ENCODE results near the gene RTL9.

Gene RTL9

DNA sequence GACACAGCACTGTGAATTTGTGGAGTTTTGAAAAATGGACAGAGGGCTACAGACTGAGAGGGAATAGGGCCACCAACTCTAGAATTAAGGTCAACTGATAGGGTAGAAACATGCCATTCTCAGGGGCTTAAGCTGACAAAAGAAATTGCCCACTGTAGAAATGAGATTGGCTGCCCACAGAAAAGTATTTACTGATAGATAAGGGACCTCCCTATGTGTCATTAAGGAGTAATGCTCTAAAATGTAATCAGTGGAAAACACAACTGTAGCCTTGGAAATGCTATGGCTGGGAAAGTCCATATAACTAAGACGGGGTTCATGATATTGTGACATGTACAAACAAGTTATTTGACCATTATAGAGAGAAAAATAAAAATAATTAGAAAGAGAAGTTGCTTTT lies 4.6 kb downstream of the RTL9 start:
- Mint-ChIP-seq H3K27ac (no peak overlapping the region), H3K4me1 (no peaks in the 10 kb centered on the region), H3K9me3 (no peaks in the 10 kb centered on the region), H3K27me3 (ENCODE audit: low read depth) (no peaks in the 10 kb centered on the region), H3K36me3 (ENCODE audit: low read depth) (no peaks in the 10 kb centered on the region), H3K4me3 (no peak overlapping the region)
- TF ChIP-seq, protein P1, sequence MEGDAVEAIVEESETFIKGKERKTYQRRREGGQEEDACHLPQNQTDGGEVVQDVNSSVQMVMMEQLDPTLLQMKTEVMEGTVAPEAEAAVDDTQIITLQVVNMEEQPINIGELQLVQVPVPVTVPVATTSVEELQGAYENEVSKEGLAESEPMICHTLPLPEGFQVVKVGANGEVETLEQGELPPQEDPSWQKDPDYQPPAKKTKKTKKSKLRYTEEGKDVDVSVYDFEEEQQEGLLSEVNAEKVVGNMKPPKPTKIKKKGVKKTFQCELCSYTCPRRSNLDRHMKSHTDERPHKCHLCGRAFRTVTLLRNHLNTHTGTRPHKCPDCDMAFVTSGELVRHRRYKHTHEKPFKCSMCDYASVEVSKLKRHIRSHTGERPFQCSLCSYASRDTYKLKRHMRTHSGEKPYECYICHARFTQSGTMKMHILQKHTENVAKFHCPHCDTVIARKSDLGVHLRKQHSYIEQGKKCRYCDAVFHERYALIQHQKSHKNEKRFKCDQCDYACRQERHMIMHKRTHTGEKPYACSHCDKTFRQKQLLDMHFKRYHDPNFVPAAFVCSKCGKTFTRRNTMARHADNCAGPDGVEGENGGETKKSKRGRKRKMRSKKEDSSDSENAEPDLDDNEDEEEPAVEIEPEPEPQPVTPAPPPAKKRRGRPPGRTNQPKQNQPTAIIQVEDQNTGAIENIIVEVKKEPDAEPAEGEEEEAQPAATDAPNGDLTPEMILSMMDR (IDR thresholded peaks at IDR 0.05; ENCODE audit: unreplicated experiment in 3 of 3), result no peak

DNA sequence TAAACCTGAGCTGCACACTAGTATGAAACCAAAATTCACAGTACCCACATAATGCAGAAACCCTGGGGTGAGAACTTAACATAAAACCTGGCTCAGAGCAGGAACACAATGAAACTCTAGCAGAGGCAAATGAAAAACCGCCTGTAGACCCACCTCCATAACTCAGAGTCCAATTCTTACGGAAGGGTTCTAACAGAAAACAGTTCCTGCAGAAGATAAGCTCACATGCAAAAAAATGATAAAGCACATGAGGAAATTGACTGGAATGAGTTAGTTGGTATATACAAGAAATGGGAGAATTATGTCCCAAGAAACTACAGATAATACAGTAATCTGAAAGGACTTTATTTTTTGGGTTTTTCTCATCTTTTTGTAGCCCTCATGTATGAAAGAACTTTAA lies 14.7 kb downstream of the RTL9 start:
- no peaks in the 10 kb centered on the region for H3K27me3 Mint-ChIP-seq (ENCODE audit: low read depth)
- TF ChIP-seq, protein P1 (IDR thresholded peaks at IDR 0.05; ENCODE audit: unreplicated experiment in 3 of 3), result no peak
- H3K9me3 Mint-ChIP-seq, result no peaks in the 10 kb centered on the region
- no peak overlapping the region for H3K27ac Mint-ChIP-seq
- no peak overlapping the region for H3K4me3 Mint-ChIP-seq
- no peaks in the 10 kb centered on the region for H3K4me1 Mint-ChIP-seq
- no peaks in the 10 kb centered on the region for H3K36me3 Mint-ChIP-seq (ENCODE audit: low read depth)

DNA sequence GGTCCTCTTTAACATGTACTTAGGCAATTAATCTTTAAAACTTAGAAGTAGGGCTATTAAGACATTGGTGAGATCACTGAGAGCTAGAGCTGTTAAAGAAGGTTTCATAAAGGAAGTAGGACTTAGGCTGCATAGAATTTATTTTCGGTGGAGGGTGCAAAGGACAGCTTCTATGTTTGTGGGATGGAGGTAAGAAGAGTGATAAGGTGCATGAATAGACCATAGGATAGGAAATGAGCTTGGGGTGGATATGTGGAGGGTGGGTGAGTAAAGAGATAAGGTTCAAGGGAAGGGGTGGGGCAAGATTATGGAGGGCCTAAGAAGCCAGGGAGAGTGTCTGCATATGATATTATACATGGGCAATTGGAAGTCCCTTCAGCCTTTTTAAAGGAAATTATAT lies 15.9 kb downstream of the RTL9 start:
- no peaks in the 10 kb centered on the region for H3K4me1 Mint-ChIP-seq
- no peaks in the 10 kb centered on the region for H3K9me3 Mint-ChIP-seq
- TF ChIP-seq, protein P1 (IDR thresholded peaks at IDR 0.05; ENCODE audit: unreplicated experiment in 3 of 3), result no peak
- no peak overlapping the region for H3K27ac Mint-ChIP-seq
- H3K36me3 Mint-ChIP-seq (ENCODE audit: low read depth), result no peaks in the 10 kb centered on the region
- no peaks in the 10 kb centered on the region for H3K27me3 Mint-ChIP-seq (ENCODE audit: low read depth)
- H3K4me3 Mint-ChIP-seq, result no peak overlapping the region

DNA sequence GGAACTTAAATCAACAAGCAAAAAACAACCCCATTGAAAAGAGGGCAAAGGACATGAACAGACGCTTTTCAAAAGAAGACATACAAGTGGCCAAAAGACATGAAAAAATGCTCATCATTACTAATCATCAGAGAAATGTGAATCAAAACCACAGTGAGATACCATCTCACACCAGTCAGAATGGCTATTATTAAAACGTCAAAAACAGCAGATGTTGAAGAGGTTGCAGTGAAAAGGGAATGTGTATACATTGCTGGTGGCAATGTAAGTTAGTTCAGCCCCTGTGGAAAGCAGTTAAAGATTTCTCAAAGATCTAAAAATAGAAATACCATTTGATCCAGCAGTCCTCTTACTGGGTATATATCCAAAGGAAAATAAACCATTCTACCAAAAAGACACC lies 22.6 kb downstream of the RTL9 start:
- H3K9me3 Mint-ChIP-seq, result no peaks in the 10 kb centered on the region
- no peak overlapping the region for H3K4me3 Mint-ChIP-seq
- H3K36me3 Mint-ChIP-seq (ENCODE audit: low read depth), result no peaks in the 10 kb centered on the region
- TF ChIP-seq, protein P1 (IDR thresholded peaks at IDR 0.05; ENCODE audit: unreplicated experiment in 3 of 3), result no peak
- no peaks in the 10 kb centered on the region for H3K27me3 Mint-ChIP-seq (ENCODE audit: low read depth)
- no peak overlapping the region for H3K27ac Mint-ChIP-seq
- H3K4me1 Mint-ChIP-seq, result peaks cover 5% of the 10 kb centered on the region

DNA sequence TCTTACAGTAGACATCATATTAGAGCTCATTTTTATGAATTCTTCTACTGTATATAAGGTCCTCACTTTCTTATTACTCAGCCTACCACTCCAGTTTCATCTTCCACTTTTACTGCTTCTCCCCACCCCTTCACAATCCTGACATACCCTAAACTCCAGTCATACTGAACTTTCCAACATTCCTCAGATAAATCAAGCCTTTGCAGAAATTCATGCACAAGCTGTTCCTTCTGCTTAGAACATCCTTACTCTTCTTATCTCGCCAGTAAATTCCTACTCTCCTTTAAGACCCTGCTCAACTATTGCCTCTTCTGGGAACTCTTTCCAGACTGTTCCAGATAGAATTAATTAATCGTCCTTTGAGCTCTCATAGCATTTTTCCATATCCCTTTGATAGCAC lies 24.8 kb downstream of the RTL9 start:
- TF ChIP-seq, protein P1 (IDR thresholded peaks at IDR 0.05; ENCODE audit: unreplicated experiment in 3 of 3), result no peak
- no peaks in the 10 kb centered on the region for H3K9me3 Mint-ChIP-seq
- H3K4me1 Mint-ChIP-seq, result peaks cover 5% of the 10 kb centered on the region
- no peak overlapping the region for H3K4me3 Mint-ChIP-seq
- no peaks in the 10 kb centered on the region for H3K36me3 Mint-ChIP-seq (ENCODE audit: low read depth)
- H3K27ac Mint-ChIP-seq, result peak overlapping the region in 1 of 3 experiments; percentile 23
- no peaks in the 10 kb centered on the region for H3K27me3 Mint-ChIP-seq (ENCODE audit: low read depth)

DNA sequence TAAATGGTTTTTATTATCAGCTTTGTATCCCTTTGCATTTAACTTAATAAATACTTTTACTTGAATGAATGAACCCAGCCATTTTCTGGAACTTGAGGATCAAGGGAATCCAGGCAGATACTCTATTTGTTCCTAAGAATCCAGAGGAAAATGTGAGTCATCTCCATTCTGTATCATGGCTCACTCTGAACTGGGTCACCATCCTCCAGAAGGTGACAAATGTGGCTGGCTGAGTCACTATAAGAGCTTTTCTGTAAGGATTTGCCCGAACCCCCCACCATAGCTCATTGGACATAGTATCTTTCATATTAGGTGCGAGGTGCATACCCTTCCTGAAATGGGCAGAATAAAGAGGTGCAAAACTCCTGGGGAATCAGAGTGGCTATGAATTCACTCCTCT lies 25.8 kb downstream of the RTL9 start:
- Mint-ChIP-seq H3K4me3 (no peak overlapping the region), H3K27ac (no peak overlapping the region), H3K4me1 (peaks cover 5% of the 10 kb centered on the region), H3K27me3 (ENCODE audit: low read depth) (no peaks in the 10 kb centered on the region), H3K36me3 (ENCODE audit: low read depth) (no peaks in the 10 kb centered on the region), H3K9me3 (no peaks in the 10 kb centered on the region)
- TF ChIP-seq, protein P1 (IDR thresholded peaks at IDR 0.05; ENCODE audit: unreplicated experiment in 3 of 3), result no peak
